ENCODE results near the gene SEC24D.

The SEC24D gene

GRCh38 chr4:118727360-118727759 is 108.6 kb downstream of the SEC24D start:
- no peak for TF ChIP-seq Cebpa-rat (IDR thresholded peaks at IDR 0.05)
- Histone ChIP-seq H3K36me3 (peaks cover 63% of the 10 kb centered on the region), H3K4me2 (no peak overlapping the region)

GRCh38 chr4:118723369-118723768 is 112.6 kb downstream of the SEC24D start:
- no peak overlapping the region for H3K9ac ChIP-seq
- H4K20me1 ChIP-seq = no peaks in the 10 kb centered on the region
- TF ChIP-seq Cebpa-rat (IDR thresholded peaks at IDR 0.05) = no peak
- no peaks in the 10 kb centered on the region for H3K27me3 ChIP-seq
- peaks cover 53% of the 10 kb centered on the region for H3K36me3 ChIP-seq
- no peak overlapping the region for H3K4me2 ChIP-seq
- H3K4me1 ChIP-seq = no peaks in the 10 kb centered on the region
- H3K9me3 ChIP-seq = no peaks in the 10 kb centered on the region
- H3K27ac ChIP-seq = no peak overlapping the region
- H3K4me3 ChIP-seq = no peak overlapping the region

More at GRCh38 chr4:118727360-118727759, 108.6 kb downstream of the SEC24D start:
- Histone ChIP-seq H3K4me3 (no peak overlapping the region), H3K27ac (no peak overlapping the region), H3K9me3 (no peaks in the 10 kb centered on the region), H3K4me1 (no peaks in the 10 kb centered on the region), H3K27me3 (no peaks in the 10 kb centered on the region), H3K9ac (no peak overlapping the region), H4K20me1 (no peaks in the 10 kb centered on the region)

- no peak overlapping the region for H3K9ac ChIP-seq
- no peaks in the 10 kb centered on the region for H3K27me3 ChIP-seq
- no peaks in the 10 kb centered on the region for H4K20me1 ChIP-seq
- no peak overlapping the region for H3K4me3 ChIP-seq
- H3K4me2 ChIP-seq = no peak overlapping the region
- H3K36me3 ChIP-seq = peaks cover 42% of the 10 kb centered on the region
- H3K4me1 ChIP-seq = no peaks in the 10 kb centered on the region
- TF ChIP-seq Cebpa-rat (IDR thresholded peaks at IDR 0.05) = no peak
- H3K27ac ChIP-seq = no peak overlapping the region
- no peaks in the 10 kb centered on the region for H3K9me3 ChIP-seq
Measured at GRCh38 chr4:118721752-118722151, 114.2 kb downstream of the SEC24D start.

GRCh38 chr4:118718511-118719170 is 117.3 kb downstream of the SEC24D start:
- TF ChIP-seq Cebpa-rat (IDR thresholded peaks at IDR 0.05) = no peak
- Histone ChIP-seq H3K9ac (no peak overlapping the region), H3K27me3 (no peaks in the 10 kb centered on the region)

DNA sequence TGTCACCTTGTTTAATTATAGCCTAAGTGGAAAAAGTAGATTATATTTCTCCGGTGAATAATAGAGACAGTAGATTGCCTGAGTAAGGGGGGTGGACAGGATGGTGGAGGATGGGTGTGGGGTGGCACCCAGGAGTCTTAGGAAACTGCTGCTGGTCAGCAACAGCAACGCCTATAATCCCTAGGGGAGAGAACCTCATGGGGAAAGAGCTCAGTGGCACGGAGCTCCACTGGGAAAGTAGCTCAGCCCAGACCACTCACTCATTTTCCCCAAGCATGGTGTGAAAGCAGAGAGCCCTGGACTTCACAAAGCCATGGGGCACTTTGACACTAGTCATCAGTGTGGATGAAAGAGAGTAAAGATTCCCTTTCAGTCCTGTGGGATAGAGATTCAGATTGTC is 119.6 kb downstream of the SEC24D start:
- peaks cover 25% of the 10 kb centered on the region for H3K36me3 ChIP-seq
- H3K4me2 ChIP-seq = no peak overlapping the region
- H3K27me3 ChIP-seq = no peaks in the 10 kb centered on the region
- H3K4me1 ChIP-seq = no peaks in the 10 kb centered on the region
- TF ChIP-seq Cebpa-rat (IDR thresholded peaks at IDR 0.05) = no peak
- no peak overlapping the region for H3K4me3 ChIP-seq
- H4K20me1 ChIP-seq = no peaks in the 10 kb centered on the region
- no peak overlapping the region for H3K9ac ChIP-seq
- no peak overlapping the region for H3K27ac ChIP-seq
- no peaks in the 10 kb centered on the region for H3K9me3 ChIP-seq

More at GRCh38 chr4:118718511-118719170, 117.3 kb downstream of the SEC24D start:
- Histone ChIP-seq H3K4me2 (no peak overlapping the region), H3K4me1 (no peaks in the 10 kb centered on the region), H3K4me3 (no peak overlapping the region), H3K36me3 (peaks cover 21% of the 10 kb centered on the region; the same call in 1 of the 2 replicates), H3K9me3 (no peaks in the 10 kb centered on the region), H4K20me1 (no peaks in the 10 kb centered on the region), H3K27ac (no peak overlapping the region)

GRCh38 chr4:118714682-118715081 is 121.2 kb downstream of the SEC24D start:
- Histone ChIP-seq H3K36me3 (peaks cover 35% of the 10 kb centered on the region), H4K20me1 (no peaks in the 10 kb centered on the region)

GRCh38 chr4:118712872-118713271 is 123.1 kb downstream of the SEC24D start:
- Histone ChIP-seq H3K4me3 (no peak overlapping the region), H3K27ac (no peak overlapping the region), H4K20me1 (no peaks in the 10 kb centered on the region), H3K4me2 (no peak overlapping the region), H3K27me3 (no peaks in the 10 kb centered on the region), H3K4me1 (no peaks in the 10 kb centered on the region), H3K9me3 (no peaks in the 10 kb centered on the region), H3K36me3 (peaks cover 51% of the 10 kb centered on the region), H3K9ac (no peak overlapping the region)
- no peak for TF ChIP-seq Cebpa-rat (IDR thresholded peaks at IDR 0.05)

More at GRCh38 chr4:118714682-118715081, 121.2 kb downstream of the SEC24D start:
- no peaks in the 10 kb centered on the region for H3K9me3 ChIP-seq
- no peak overlapping the region for H3K4me2 ChIP-seq
- H3K27ac ChIP-seq = no peak overlapping the region
- H3K4me1 ChIP-seq = no peaks in the 10 kb centered on the region
- no peak overlapping the region for H3K9ac ChIP-seq
- TF ChIP-seq Cebpa-rat (IDR thresholded peaks at IDR 0.05) = no peak
- H3K27me3 ChIP-seq = no peaks in the 10 kb centered on the region
- no peak overlapping the region for H3K4me3 ChIP-seq

DNA sequence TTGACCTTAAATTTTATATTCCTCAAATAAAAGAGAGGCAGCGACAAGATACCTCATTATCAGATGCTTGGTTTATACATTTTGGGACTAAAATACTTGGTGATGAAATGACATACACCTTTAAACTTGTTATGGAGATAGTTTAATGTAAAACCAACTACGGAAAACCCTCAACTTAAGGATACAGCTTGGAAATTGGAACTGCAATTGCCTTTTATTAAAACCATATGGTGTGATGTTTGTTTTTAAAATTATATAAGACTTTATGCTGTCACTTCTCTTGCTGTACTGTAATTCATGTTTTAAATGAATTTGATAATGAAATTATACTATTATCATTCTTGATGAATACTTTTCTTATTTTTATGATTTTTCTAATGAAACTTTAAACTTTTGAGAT is 124.9 kb downstream of the SEC24D start:
- Histone ChIP-seq H4K20me1 (no peaks in the 10 kb centered on the region; the same call in 1 of the 2 replicates), H3K9ac (no peak overlapping the region), H3K4me3 (no peak overlapping the region), H3K27ac (no peak overlapping the region), H3K4me1 (no peaks in the 10 kb centered on the region), H3K27me3 (no peaks in the 10 kb centered on the region), H3K9me3 (no peaks in the 10 kb centered on the region), H3K4me2 (no peak overlapping the region), H3K36me3 (peaks cover 69% of the 10 kb centered on the region)
- TF ChIP-seq Cebpa-rat (IDR thresholded peaks at IDR 0.05) = no peak

- Histone ChIP-seq H3K4me1 (no peaks in the 10 kb centered on the region), H3K9me3 (no peaks in the 10 kb centered on the region), H4K20me1 (no peaks in the 10 kb centered on the region; the same call in 1 of the 2 replicates), H3K4me3 (no peak overlapping the region), H3K27ac (no peak overlapping the region), H3K4me2 (no peak overlapping the region), H3K27me3 (no peaks in the 10 kb centered on the region), H3K9ac (no peak overlapping the region), H3K36me3 (peaks cover 83% of the 10 kb centered on the region)
- no peak for TF ChIP-seq Cebpa-rat (IDR thresholded peaks at IDR 0.05)
Measured at GRCh38 chr4:118703118-118703517, 132.8 kb downstream of the SEC24D start.

DNA sequence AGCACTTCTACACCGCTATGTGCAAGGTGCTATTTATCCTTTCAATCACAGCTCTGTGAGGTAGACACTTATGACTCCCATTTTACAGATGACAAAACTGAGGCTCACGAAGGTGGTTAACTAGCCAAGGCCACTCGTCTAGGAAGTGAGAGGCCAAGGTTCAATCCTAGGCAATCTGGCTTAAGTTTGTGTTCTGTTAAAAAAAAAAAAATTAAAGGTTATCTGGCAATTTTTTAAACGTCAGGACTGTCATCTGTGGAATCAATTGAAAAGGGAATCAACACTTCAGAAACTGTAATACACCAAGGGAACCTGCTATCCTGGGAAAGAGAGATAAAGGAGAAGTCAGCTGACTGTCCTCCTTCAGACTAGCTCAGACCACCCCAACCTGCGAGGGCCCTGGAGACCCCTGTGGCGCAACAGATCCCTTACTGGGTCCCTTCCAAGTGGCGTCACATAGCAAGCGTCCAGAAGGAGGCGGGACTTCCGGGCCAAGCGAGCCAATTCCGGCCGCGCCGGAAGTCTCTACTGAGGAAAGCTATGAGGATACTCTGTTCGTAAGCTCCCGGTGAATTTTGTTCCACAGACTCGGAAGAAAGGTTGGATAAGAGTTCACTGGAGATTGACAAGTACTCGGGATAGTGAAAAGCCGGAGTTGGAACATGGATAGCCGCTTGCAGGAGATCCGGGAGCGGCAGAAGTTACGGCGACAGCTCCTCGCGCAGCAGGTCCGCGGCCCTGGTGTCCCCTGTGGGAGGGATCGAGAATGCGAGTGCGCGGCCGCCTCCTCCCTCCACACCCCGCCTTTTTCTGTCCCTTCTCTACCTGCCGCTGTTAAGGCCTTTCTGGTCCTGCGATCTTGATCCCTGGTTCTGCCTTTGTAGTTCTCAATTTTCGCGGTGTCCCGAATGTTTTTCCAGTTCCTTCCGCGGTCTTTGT is 150.8 kb downstream of the SEC24D start, which contains the start of gene METTL14:
TSS of gene METTL14 (plus strand) at position 520 of the 939 bp plus-strand sequence. CDS start at position 663, 143 bp downstream.
- H4K20me1 ChIP-seq = peaks cover 28% of the 10 kb centered on the region
- no peaks in the 10 kb centered on the region for H3K27me3 ChIP-seq
- peaks cover 26% of the 10 kb centered on the region for H3K36me3 ChIP-seq
- H3K9me3 ChIP-seq = no peaks in the 10 kb centered on the region
- peak; percentile 94 for TF ChIP-seq Cebpa-rat (IDR thresholded peaks at IDR 0.05)
- H3K4me1 ChIP-seq = peaks cover 17% of the 10 kb centered on the region
- peak within 1 kb of the TSS; percentile 80 for H3K27ac ChIP-seq
- H3K4me3 ChIP-seq = peak within 1 kb of the TSS; percentile 79
- H3K9ac ChIP-seq = peak within 1 kb of the TSS; percentile 88
- H3K4me2 ChIP-seq = peak within 1 kb of the TSS; percentile 93
